ENCODE results near the gene PSMC3IP. TPM values are rescaled to one million over a fixed set of nuclear protein-coding genes. Genes with fewer than 3 reads are reported as not detected.
A peak's percentile ranks its signal among the peaks of the same experiment; 100 is the strongest.
"Not testable (repeated sequence)": the region's sequence is repeated elsewhere in the genome, so short reads cannot be mapped to it uniquely, and the experiment has no call there.

The PSMC3IP gene, protein sequence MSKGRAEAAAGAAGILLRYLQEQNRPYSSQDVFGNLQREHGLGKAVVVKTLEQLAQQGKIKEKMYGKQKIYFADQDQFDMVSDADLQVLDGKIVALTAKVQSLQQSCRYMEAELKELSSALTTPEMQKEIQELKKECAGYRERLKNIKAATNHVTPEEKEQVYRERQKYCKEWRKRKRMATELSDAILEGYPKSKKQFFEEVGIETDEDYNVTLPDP
- total RNA-seq, result 1.8 TPM
- long read RNA-seq, partial matches to known transcripts, result 0 of 1 reads
- long read RNA-seq, other reads (novel, unspliced or antisense), result 0 of 1 reads

DNA sequence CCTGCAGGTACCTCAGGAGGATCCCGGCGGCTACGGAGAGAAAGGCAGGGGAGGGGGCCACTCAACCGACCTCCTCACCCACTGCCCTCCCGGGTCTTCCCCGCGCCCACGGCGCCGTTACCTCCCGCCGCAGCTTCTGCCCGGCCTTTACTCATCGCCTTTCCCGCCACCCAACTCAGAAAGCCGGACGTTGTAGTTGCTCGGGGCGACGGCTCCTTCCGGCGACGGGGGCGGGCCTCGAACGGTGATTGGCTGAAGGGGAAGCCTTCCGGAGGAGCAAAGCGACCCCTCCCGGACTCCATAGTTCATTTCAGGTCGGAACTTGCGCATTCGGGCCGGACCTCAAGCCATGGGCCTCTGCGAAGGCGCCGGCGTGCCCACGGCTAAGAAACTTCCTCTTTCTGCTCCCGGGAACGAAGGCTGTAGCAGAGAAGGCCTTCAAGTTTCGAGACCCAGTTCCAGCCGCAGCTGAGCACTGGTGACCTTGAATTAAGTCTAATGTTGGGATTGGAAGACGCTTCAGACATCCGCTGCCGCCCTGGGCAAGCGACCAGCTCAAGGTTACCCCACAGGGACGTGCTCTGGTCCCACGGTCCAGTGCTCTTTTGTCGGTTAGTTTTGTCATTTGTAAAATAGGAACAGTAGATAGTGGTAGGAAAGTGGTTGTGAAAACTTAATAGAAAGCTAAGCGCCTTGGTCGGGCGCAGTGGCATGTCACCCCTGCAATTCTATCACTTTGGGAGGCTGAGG, at the start of gene PSMC3IP:
TSS of gene PSMC3IP (minus strand) at position 198 of the 750 bp plus-strand sequence. CDS start at position 155, 43 bp downstream.
- peak; percentile 97 for DNase-seq (ENCODE audit: low spot score)
- intact Hi-C loops (cut with DNase I), result loop anchor here (1.0 to 5.0 kb wide), 3 partner anchors 31 to 185 kb away; partner anchors contain the start of genes RAMP2, RETREG3 and TUBG1

DNA sequence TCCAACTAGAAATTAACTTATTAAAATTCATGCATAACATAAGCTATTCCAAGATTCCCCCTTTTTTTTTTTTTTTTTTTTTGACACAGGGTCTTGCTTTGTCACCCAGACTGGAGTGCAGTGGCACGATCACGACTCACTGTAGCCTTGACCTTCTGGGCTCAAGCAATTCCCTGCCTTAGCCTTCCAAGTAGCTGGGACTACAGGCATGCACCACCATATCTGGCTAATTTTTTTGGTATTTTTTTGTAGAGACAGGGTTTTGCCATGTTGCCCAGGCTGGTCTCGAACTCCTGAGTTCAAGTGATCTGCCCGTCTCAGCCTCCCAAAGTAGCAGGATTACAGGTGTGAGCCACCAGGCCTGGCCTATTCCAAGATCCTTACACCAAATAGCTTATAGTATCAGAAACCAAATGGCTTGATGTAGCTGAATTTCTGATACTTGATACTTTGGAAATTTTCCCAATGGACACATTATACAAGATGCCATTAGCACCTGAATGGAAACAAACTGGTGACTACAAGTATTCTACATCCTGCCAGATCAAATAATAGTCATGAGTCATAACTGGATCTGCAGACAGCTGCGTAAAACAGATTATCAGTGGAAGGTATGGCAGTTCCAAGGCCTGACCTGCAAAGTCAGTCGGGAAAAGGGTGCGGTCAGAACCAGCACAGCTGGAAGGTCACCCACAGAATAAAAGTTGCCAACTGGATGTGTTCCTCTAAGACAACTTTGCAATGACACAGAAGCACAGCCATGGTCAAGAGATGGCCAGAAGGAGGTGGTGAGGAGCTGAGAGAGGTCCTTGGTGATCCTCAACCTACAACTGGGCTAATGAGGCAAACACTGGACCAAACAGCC, 46.4 kb upstream of the PSMC3IP start:
- intact Hi-C loops (cut with DNase I), result no loop called here
- DNase-seq (ENCODE audit: low spot score), result no peak

DNA sequence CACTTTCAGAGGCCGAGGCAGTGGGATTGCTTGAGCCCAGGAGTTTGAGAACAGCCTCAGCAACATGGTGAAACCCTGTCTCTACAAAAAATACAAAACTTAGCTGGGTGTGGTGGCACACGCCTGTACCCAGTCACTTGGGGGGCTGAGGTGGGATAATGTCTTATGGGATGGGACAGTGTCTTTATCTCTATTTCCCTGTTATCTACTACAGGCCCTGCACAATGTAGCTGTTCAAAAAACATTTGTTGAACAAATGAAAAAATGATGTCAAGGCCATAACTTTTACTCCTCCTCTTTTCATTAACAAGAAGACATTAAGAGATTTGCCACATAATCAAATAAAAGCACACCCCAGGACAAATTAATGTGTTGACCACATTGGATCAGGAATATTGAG, 45.7 kb upstream of the PSMC3IP start:
- intact Hi-C loops (cut with DNase I), result no loop called here
- DNase-seq (ENCODE audit: low spot score), result no peak

DNA sequence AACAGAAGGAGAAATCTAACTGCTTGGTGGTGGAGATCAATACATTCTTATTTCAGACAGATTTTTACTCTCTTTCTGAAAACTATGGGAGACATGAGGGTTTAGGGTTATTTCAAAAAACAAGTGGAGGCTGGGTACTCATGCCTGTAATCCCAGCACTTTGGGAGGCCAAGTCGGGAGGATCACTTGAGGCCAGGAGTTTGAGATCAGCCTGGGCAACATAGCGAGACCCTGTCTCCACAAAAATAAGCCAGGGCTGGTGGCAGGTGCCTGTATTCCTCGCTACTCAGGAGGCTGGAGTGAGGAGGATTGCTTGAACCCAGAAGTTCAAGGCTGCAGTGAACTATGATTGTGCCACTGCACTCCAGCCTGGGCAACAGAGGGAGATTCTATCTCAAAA, 44.5 kb upstream of the PSMC3IP start:
- intact Hi-C loops (cut with DNase I); DNase-seq (ENCODE audit: low spot score): not testable (repeated sequence)

DNA sequence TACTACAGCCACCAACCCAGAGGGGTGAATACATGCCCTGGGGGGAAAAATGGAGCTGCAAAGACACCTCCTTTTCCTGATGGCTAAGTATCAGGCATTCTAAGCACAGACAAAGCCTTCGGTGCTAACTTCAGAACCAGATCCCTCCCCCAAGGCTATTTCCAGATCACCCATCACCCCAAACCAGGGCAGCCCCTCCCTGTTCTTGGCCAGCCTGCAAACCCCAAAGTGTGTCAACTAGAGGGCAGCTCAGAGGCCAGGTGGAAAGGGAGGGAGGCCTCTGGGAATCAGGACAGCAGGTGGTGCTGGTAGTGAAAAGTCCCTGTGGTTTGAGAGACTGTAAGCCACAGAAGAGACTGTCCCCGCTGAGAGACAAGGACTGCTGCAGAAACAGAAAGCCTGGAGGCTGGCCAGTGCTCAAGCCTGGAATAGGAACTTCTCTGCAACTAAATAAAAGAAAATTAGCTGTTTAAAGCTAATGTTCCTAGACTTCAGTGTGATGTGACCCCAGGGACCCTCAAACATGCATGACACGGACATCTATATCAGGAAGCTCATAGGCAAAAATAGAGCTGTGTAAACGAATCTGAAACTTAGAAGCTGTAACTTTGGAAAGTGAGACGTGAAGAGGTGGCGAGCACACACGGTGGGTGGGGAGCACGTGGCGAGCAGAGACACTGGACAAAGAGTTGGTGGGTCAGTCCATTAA, 41.1 kb upstream of the PSMC3IP start:
- intact Hi-C loops (cut with DNase I), result loop anchor here (2.0 kb wide), 1 partner anchor 60 kb away; no protein-coding TSS in a partner anchor
- peak; percentile 76 for DNase-seq (ENCODE audit: low spot score)

DNA sequence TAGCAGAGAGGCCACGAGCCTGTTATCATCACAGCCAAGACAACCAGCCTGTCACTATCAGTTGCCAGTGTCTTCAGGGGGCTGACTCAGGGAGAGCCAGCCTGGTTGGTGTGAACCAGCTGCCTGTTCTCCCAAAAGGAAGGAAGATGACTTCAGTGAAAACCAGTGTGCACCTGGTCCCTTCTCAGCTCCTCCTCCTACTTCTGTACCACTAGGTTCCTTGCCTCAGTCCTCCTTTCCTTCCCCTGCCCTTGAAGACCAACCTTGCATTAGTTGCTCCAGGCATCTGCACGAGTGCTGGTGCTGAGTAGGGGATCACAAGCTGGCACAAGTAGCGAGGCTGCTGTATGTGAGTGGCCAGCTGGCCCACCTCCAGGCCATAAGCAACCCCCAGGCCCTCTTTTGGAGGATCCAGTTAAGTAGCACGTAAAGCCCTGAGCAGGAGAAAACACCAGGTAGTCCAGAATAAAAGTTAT, 40.5 kb upstream of the PSMC3IP start:
- DNase-seq (ENCODE audit: low spot score), result no peak
- intact Hi-C loops (cut with DNase I), result loop anchor here (2.0 kb wide), 1 partner anchor 61 kb away; no protein-coding TSS in a partner anchor

DNA sequence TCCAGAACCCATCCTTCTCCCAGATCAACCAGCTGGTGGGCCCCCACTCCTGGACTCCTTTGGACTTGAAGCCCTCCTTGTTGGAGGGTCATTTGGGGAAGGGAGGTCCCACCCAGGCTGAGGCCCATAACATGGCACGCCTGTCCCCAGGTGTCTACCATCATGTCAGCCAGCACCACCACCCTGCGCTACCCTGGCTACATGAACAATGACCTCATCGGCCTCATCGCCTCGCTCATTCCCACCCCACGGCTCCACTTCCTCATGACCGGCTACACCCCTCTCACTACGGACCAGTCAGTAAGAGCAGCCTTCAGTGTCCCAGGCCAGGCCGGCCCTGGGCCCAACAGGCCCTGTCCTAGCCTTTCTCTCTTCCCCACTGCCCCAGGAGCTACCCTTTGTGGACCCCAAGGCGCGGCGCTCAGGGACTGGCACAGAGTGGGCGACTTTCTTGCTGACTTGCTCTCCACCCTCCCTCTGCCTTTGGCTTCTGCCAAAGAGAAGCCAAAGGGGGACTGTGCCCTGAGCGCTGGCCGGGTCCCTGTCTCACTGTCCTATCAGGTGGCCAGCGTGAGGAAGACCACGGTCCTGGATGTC, 36.3 kb upstream of the PSMC3IP start:
- no peak for DNase-seq (ENCODE audit: low spot score)
- intact Hi-C loops (cut with DNase I), result no loop called here

DNA sequence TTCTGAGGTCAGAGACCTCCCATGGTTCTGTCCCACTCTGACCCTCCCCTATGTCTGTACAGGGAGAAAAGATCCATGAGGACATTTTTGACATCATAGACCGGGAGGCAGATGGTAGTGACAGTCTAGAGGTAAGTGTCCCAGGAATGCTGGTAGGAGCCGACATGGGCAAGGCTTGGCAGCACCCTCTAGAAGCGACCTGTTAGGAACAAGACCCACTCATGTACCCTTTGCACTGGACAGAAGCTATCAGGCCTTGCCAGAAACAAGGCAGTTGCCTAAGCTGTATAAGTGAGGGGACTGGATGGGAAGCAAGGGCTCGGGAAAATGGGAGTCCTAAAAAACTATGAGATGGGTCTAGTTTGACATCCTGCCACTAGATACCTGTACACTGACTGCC, 34.5 kb upstream of the PSMC3IP start:
- intact Hi-C loops (cut with DNase I), result no loop called here
- no peak for DNase-seq (ENCODE audit: low spot score)

DNA sequence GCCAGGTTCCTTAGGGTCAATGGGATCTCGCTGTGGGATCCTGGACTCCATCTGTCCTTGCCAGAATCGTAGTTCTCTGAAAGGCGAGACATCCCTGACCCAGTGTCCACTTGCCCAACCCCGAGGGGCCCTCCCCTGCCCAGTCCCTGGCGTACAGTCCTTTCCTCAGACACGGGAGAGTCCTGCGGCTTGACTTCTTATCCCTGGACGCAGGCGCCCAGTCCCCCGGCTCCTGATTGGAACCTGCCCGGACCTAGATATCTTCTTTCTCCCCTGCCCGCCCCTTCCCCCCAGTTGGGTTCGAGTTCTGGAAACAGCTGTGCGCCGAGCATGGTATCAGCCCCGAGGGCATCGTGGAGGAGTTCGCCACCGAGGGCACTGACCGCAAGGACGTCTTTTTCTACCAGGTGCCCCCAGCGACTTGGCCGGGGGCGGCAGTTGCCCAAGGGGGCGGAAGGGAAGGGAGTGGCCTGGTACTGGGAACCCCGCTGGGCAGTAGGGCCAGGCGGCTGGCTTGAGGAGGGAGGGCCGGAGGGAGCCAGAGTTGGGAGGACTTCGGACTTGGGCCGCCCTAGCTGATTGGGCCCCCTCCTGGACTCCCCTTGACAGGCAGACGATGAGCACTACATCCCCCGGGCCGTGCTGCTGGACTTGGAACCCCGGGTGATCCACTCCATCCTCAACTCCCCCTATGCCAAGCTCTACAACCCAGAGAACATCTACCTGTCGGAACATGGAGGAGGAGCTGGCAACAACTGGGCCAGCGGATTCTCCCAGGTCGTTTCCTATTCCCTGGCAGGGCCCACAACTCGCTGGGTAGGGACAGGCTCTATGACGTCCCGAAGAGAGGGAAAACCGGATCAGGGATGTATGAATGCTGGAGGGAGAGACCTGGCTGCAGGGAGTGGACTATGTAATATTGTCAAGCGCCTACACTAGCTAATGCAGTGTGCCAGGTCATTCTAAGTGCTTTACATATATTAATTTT, 32.6 kb upstream of the PSMC3IP start:
- intact Hi-C loops (cut with DNase I), result loop anchor here (2.0 to 5.0 kb wide), 3 partner anchors 33 to 65 kb away; partner anchors contain the start of genes MLX and PSMC3IP
- peak; percentile 79 for DNase-seq (ENCODE audit: low spot score)

DNA sequence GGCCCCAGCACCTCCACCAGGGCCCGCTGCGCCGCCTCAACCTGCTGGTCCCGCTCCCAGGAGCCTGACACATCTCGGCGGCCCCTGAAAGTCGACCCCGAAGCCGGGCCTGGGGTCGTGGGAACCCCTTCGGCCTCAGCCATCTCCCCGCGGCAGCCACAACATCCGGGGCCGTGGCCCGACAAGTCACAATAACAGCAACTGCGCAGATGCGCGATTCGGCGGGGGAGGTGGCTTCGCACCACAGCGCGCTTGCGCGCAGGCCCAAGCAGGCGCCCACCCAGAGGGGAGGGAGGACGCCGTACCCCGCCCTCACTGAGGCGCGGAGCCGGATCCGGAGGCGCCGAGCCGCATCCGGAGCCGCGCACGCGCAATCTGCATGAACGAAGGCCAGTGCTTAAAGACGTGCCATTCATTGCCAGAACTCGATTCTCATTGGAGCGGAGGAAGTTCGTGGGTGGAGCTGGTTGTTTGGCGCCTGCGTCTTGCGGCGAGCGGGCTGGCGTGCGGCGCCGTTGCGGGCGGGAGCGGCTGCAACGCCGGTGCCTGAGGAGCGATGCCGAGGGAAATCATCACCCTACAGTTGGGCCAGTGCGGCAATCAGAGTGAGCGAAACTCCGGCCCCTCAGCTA, 31.8 kb upstream of the PSMC3IP start, which contains the start of the genes RETREG3 and TUBG1:
TSS of gene RETREG3 (minus strand) at position 193 of the 632 bp plus-strand sequence. CDS start at position 143, 50 bp downstream.
TSS of gene TUBG1 (plus strand) at position 502 of the 632 bp plus-strand sequence. CDS start at position 557, 55 bp downstream.
- peak; percentile 99 for DNase-seq (ENCODE audit: low spot score)
- intact Hi-C loops (cut with DNase I), result loop anchor here (2.0 to 5.0 kb wide), 3 partner anchors 32 to 66 kb away; partner anchors contain the start of genes MLX and PSMC3IP

DNA sequence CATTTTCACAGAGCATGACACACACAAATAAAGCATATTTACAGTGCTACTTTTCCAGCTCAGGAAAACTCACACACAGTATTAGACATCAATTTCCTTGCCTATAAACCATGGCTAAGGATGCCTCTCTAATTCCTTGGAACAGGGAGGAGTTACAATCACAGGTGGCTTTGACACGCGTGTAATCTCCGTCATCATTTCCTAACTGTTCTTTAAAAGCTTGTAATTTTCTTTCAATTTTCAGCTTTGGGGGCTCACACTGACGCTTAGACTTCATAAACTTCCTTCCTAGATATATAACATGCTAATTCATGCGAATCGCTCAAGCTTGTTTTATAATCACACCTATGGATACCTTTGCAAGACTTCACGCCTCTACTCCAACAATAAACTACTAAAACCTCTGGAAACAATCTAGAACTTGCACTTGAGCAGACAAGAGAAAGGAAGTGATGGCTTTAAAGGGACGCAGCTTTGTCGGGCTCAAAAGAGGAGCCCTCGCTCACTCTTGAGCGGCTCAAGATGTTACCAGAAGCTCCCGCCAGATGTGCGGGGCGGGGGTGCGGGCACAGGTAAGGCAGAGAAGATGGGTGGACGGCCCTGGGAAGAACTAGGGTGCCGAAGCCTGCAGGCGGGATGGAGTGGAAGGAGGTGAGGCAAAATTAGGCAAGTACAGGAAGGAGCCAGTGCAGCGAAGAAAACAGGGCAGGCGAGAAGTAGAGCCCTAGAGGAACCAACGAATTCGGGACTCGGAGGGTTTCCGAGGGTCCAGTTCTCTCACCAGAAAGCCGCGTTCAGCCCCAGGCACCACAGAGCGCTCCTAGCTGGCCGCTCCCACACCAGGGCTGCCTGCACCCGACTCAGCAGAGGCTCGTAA, 31.0 kb upstream of the PSMC3IP start:
- intact Hi-C loops (cut with DNase I), result loop anchor here (2.0 to 5.0 kb wide), 3 partner anchors 32 to 66 kb away; partner anchors contain the start of genes MLX and PSMC3IP
- no peak for DNase-seq (ENCODE audit: low spot score)

DNA sequence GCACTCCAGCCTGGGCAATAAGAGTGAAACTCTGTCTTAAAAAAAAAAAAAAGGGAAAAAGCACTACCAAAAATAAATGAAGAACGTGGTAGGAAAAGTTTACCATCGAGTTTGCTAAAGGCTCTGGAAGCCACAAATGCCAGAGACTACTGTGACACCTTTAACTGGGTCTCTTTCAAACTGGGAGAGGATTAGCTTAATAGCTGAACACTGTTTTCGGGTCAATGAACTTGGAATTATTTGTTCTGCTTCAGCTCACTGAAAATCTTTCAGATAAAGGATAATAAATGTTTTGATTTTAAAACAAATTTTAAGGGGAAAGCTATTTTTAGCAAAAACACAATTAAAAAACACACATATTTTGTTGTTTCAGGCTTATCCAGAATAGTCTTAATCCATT, 30.2 kb upstream of the PSMC3IP start:
- intact Hi-C loops (cut with DNase I), result loop anchor here (2.0 to 5.0 kb wide), 3 partner anchors 31 to 67 kb away; partner anchors contain the start of genes MLX and PSMC3IP
- no peak for DNase-seq (ENCODE audit: low spot score)

DNA sequence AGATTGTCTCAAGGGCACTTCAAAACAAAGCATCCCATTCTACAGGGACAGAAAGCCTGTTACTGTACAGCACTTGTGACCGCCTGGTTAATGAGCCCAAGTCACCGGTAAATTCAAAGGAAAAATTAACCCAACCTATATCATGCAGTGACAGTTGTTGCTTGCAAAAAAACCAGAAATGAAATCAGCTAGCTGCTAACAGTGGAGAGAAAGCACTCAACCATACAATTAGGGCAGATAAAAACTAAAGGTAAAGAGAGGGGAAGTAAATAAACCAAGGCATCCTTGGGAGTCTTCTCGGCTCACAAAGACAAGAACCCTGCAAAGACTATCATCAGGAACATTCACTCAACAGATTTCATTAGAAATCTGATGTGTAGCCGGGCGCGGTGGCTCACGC, 25.8 kb upstream of the PSMC3IP start:
- intact Hi-C loops (cut with DNase I), result no loop called here

DNA sequence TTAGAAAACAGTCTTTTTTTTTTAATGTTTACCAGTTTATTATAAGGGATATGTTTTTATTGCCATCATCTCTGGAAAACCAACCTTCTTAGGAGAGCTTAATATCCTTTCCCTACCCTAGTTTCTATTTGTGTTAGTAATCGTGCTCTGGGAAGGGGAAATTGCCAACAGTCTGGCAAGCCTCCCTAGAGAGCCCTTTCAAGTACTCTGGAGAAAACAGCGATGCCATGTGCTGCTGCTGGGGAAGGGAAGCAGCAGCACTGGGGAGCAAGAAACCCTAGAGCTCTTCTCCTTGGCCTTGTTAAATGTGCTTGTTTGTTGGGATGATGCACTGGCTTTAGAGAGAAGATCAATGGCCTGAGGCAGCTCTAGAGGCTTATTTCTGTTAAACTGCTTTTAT, 21.4 kb upstream of the PSMC3IP start:
- intact Hi-C loops (cut with DNase I), result no loop called here
- no peak for DNase-seq (ENCODE audit: low spot score)

More for the DNA sequence above, 25.8 kb upstream of the PSMC3IP start:
- DNase-seq (ENCODE audit: low spot score), result no peak

DNA sequence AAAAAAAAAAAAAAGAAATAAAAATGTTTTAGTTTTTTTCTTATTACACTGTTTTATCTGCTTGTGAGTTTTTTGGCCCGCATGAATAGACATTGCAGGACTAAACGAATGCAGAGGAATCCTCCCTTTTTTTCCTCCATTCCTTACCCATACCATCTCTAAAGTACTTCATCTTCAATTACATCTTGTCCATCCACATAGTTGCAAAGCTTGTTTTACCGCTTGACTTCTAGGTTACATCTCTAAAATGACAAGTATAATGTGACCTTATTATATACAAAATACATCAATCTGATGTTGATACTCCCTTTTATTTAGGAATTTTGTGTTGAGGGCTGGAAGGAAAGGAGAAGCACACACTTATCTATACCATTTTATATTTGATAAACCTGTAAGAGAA, 18.9 kb upstream of the PSMC3IP start:
- intact Hi-C loops (cut with DNase I), result no loop called here
- no peak for DNase-seq (ENCODE audit: low spot score)

DNA sequence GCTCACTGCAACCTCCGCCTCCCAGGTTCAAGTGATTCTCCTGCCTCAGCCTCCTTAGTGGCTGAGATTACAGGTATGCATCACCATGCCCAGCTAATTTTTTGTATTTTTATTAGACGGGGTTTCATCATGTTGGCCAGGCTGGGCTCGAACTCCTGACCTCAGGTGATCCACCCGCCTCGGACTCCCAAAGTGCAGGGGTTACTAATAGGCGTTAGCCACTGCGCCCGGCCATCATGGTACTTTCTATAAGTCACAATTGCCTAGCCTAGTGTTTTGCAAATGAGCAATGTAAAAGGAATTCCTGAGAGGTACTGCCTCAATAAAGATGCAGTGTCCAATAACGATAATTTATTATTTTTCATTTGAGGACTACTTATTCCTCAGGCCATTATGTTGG, 13.9 kb upstream of the PSMC3IP start:
- intact Hi-C loops (cut with DNase I), result no loop called here
- DNase-seq (ENCODE audit: low spot score), result no peak

Data from cardiac septum (tissue), 1 donor.